HG03064 (cell line): ENCODE data around the gene DESI2.
"Not testable (repeated sequence)": the region's sequence is repeated elsewhere in the genome, so short reads cannot be mapped to it uniquely, and the experiment has no call there.

Experiments used
- ATAC-seq: cut with Tn5 transposase; IDR thresholded peaks from one replicate; pipeline ENCODE4 v1.9.1; 2021; ENCODE audit warnings: low read depth; ENCODE audit not compliant: unreplicated experiment

Gene DESI2

DNA sequence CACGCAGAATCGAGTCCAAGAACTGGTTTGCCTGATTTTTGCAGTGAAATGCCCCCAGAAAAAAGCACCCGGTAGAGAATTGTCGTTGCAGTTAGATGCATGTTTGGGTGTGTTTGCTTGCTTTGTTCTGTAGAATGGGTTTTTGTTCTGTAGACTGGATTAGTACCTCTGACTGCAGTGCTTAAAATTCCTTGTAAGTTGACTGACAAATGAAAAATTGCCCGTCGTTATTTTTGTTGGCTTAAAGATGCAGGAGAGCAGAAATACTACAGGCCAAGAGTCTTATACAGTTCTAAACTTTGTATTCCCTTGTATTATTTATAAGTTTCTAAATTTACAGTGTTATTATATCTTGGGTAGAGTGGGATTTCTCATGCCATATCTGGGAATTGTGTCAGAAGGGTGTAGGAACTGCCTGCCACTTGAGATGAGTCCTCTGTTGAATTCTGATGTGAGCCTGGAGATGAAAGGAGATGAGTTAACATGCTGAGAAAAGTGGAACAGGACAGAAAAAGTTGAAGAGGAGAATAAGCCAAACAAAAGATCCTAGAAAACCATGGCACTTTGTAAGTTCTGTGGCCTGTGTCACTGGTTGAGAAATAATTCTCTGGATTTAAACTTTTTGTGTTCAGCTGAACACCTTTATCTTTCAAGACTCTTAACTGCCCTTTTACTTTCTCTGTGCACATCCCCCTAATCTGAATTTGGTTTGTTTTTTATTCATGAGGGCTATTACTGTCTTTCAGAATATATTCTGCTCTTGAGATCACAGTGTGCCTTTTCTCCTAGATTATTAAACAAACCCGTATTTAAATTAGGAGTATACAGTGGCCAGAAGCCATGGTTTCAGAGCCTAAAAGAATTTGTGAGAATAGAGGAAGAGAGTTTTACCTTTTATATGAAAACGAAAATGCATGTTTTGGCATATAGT, 1.4 kb downstream of the DESI2 start:
- ATAC-seq, result no peak

DNA sequence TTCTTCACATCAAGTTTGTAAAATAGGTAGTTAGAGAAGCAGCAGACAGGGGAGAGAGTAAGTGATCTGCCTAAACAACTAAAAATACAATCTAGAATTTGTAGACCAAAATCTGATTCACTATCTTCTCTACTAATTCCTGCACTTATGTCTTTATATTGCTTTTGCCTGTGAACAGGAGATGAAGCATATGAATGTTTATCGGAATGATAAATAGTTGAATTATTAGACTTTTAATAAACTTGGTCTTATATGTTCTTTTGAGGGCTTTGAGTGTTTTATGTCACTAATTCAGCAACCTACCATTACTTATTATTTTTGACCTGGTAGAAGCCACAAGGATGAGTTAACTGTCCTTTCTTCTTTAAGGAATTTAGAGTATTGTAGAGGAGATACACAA, 2.3 kb downstream of the DESI2 start:
- ATAC-seq, result no peak

DNA sequence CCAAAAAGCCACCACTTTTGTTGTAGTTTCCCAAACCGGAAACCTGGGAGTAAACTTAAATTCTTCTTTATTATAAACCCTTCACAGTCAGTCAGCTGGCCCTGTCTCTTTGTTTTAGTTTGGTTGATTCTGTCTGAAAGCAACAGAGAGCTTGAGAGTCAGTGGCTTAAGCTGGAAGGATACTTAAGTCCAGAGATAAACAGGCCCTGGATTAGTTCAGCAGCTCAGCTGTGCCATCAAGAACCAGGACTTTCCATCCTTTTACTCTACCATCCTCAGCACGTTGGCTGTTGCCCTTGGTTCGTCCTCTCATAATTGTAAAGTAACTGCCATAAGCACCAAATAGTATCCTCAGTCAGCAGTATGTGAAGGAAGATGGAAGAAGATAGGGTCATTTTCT, 4.5 kb downstream of the DESI2 start:
- ATAC-seq, result no peak

DNA sequence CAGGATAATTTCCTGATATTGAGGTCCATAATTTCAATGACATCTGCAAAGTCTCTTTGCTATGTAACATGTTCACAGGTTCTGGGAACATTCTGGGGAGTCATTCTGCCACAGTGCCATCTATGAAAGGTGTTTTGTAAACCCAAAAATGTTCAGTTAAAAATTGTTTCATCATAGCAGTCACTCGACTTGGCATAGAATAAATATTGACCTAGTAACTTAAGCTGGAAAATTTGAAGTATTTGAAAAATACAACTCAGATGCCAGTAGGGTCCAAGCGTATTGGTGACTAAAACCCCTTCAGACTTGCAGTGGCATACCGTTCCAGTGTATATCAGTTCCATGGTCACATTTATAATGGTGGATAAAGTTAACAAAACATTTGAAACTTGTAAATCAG, 6.8 kb downstream of the DESI2 start:
- no peak for ATAC-seq

DNA sequence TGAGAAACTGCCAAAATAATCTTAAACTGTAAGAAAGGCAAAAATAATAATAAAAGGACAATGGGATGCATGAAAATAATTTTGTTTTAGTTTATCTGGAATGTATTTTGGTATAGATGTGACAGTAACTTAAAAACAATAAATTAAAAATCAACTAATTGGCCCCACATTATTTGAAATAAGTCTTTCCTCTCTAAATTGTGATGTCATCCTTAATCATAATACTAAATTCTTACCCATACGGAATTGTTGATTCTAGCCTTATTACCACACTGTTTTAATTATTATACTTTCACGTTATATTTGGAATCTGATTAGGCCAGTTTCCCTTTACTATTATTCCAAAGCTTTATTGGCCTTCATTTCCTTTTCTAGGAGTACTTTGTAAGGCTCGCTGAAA, 7.7 kb downstream of the DESI2 start:
- no peak for ATAC-seq

DNA sequence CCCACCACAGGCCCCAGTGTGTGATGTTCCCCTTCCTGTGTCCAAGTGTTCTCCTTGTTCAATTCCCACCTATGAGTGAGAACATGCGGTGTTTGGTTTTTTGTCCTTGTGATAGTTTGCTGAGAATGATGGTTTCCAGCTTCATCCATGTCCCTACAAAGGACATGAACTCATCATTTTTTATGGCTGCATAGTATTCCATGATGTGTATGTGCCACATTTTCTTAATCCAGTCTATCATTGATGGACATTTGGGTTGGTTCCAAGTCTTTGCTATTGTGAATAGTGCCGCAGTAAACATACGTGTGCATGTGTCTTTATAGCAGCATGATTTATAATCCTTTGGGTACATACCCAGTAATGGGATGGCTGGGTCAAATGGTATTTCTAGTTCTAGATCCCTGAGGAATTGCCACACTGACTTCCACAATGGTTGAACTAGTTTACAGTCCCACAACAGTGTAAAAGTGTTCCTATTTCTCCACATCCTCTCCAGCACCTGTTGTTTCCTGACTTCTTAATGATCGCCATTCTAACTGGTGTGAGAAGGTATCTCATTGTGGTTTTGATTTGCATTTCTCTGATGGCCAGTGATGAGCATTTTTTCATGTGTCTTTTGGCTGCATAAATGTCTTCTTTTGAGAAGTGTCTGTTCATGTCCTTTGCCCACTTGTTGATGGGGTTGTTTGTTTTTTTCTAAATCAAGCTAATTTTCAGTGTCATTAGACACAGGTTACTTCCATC, 8.8 kb downstream of the DESI2 start:
- not testable (repeated sequence) for ATAC-seq

DNA sequence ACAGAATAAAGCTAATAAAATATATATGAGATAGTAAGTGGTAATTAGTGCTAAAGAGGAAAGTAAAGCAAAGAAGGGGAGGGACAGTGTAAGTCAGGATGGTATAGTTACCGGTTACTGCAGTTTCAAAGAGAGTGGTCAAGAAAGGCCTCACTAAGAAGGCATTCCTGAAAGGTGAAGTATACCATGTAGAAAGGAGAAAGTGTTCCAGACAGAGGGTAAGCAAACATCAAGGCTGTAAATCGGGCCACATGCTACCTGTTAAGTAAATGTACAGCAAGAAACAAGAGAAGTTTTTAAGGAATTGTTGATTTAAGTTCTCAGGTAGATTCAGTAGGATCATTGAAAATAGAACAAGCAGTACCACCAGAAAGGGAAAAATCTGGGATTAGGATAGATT, 9.7 kb downstream of the DESI2 start:
- ATAC-seq, result no peak

DNA sequence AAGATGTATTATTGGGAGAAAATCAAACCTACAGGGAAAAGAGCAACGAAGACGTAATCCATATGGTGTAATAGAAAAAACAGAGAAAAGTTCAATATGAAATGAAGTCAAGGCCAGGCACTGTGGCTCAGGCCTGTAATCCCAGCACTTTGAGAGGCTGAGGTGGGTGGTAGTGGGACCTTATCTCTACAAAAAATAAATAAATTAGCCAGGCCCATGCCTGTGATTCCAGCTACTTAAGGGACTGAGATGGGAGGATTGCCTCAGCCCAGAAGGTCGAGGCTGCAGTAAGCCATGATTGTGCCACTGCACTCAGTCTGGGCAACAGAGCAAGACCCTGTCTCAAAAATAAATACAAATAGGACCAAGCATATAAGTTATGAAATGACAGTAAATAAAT, 11.4 kb downstream of the DESI2 start:
- no peak for ATAC-seq

DNA sequence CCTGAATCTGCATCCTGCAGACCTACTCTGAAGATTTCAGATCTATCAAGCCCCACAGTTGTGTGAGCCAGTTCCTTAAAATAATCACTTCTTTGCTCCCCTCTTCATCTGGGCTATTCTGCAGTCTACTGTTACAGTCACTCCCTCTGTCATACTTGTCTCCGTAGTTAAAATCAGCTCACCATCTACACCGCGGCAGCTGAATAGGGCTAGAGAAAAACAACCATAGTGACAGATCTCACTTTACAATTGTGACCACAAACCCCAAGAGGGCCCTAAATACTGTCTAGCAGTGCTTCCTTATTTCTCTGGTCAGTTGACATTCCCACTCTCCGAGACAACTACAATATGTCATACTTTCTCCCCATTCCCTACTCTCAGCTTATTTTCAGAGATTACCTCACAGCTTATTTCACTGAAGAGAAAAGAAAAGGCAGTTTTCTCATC, 12.9 kb downstream of the DESI2 start:
- ATAC-seq, result no peak

DNA sequence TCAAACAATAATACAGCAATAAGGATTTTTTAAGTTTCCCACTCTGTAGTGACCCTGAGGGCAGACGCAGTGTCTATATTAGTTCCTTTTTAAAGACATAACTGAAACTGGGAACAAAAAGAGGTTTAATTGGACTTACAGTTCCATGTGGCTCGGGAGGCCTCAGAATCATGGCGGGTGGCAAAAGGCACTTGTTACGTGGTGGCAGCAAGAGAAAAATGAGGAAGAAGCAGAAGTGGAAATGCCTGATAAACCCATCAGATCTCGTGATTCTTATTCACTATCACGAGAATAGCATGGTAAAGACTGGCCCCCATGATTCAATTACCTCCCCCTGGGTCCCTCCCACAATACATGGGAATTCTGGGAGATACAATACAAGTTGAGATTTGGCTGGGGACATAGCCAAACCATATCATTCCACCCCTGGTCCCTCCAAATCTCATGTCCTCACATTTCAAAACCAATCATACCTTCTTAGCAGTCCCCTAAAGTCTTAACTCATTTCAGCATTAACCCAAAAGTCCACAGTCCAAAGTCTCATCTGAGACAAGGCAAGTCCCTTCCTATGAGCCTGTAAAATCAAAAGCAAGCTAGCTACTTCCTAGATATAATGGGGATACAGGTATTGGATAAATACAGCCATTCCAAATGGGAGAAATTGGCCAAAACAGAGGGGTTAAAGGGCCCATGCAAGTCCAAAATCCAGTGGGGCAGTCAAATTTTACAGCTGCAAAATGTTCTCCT, 13.9 kb downstream of the DESI2 start:
- ATAC-seq, result not testable (repeated sequence)

DNA sequence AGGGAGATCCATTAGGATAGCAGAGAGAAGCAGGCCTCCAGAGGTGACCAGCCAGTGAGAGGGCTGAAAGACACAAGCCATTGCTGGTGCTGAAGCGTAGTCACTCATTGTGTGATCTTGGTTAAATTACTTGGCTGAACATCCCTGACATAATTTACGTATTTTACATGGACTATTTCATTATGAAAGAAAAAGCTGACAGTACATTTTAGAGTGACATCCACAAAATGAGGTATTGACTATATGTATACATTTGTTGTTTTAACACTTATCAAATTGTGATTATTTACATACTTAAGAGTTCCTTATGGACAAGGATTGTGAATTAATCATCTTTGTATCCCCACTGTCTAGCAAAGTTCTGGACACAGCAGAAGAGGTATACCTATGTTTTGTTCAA, 14.9 kb downstream of the DESI2 start:
- no peak for ATAC-seq

DNA sequence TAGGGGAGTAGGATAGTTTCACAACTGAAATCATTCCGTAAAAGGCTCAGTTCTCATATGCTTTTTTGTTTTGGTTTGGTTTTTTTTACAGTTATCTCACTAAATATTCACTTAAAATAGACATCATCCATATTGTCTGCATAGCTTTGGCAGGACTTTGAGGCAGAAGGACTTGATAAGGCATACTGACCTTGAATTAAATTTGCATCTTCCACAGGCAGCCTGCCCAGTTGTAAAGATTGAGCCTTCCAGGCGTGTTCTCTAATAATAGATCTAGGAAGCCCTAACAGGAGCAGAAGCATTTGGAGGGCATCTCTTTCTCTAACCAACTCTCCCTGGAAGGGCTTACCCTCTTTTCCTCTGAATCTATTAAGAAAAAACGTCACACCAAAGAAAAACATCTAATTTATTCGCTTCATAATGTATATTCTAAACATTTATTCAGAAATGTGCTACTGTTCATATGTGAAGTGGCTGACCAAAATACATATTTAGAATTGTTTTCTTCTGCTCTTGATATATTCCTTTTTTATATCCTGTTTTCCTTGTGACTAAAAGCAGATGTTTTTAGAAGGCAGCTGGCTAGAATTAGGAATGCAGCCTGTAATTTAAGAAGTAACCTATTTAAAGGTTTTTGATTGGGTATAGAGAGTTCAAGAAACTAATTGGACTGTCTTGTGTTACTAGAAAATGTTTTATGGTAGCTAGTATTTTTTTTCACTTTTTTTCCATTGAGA, 20.2 kb downstream of the DESI2 start:
- no peak for ATAC-seq

DNA sequence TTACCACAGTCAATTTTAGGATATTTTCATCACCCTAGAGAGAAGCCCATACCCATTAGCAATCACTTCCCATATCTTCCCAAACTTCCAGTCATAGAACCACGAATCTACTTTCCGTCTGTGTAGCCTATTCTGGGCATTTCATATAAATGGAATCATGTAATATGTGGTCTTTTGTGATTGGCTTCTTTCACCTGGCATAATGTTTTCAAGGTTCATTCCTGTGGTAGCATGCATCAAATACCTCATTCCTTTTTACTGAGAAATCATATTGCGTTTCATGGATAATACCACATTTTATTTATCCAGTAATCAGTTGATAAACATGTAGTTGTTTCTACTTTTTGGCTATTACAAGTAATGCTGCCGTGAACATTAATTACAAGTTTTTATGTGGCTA, 21.5 kb downstream of the DESI2 start:
- no peak for ATAC-seq

DNA sequence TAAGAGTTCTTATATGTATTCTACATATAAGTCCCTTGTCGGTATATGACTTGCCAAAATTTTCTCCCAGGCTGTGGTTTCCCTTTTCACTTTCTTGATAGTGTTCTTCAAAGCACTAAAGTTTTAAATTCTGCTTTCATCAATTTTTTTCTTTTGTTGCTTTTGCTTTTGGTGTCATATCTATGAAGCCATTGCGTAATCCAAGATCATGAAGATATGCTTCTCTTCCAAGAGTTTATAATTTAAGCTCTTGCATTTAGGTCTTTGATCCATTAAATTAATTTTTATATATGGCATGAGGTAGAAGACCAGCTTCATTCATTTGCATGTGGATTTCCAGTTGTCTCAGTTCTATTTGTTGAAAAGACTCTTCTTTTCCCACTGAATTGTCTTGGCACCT, 22.2 kb downstream of the DESI2 start:
- no peak for ATAC-seq

DNA sequence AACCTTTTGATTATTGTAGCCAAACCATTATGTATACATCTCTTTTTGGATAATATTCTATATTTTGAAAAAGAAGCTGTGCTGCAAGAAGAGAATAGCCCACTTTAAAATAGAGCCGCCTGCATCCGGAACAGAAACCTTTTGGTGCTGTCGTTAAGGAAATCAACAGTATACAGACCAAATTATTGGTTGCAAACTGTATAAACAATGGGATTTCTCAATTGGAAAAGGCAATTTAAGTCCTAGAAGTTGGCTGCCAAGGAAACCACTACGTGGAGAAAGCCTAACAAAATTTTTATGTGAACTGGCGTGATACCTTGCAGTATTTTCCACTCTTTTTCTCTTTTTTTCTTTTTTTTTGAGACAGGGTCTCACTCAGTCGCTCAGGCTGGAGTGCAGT, 25.8 kb downstream of the DESI2 start:
- no peak for ATAC-seq

DNA sequence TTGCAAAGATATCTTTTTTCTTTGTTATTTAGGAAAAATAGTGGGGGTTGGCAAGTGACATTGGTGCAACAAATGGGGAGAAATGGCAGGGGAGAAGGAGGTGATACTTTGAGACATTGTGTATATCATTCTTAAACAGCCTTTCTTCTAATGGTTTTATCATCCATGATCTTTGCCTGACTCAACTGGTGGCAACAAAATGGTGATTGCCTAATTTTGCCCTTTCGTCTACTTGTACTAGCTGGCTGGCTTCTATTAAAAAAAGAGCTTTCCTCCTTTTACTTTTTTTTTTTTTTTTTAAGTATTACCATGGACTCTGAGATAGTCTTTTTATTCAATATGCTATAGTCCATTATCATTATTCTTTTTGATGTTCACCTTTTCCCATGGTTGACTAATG, 27.7 kb downstream of the DESI2 start:
- ATAC-seq, result no peak

DNA sequence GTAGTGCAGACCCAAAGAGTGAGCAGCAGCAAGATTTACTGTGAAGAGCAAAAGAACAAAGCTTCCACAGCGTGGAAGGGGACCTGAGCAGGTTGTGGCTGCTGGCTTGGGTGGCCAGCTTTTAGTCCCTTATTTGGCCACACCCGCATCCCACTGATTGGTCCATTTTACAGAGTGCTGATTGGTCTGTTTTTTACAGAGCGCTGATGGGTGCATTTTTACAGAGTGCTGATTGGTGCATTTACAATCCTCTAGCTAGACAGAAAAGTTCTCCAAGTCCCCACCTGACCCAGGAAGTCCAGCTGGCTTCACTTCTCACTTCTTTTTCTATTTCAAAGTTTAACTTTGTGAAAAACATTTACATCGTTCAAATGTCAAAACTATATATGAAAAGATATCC, 29.2 kb downstream of the DESI2 start:
- not testable (repeated sequence) for ATAC-seq

DNA sequence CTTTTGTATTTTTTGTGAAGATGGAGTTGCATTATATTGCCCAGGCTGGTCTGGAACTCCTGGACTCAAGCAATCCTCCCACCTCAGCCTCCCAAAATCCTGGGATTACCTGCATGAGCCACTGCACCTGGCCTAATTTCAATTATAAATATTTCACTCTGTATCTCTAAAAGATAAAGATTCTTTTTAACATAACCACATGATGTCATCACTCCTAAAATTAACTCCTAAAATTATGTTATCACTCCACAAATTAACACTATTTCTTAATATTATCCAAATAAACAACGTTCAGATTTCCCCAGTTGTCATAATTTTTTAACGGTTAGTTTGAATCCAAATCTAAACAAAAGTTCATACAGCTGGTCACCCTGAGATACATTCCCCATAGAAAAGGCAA, 43.0 kb downstream of the DESI2 start:
- no peak for ATAC-seq

DNA sequence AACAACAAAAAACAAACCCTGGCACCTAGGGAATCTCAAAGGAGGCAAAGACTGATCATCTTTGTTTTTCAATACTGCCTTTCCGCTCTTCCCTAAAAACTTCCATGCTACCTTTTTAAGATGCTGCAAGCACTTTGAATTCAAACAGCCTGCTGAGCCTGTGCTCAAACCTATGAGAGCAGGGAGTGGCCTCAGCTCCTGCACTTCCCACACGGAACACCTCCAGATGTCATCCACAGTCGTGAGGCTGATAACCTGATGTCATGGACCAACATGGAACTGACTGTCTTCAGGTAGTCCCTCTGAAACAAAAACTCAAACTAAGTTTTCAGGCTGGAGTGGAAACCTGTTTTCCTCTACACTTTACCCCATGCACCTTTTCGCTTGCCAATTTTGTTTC, 46.8 kb downstream of the DESI2 start:
- ATAC-seq, result no peak

DNA sequence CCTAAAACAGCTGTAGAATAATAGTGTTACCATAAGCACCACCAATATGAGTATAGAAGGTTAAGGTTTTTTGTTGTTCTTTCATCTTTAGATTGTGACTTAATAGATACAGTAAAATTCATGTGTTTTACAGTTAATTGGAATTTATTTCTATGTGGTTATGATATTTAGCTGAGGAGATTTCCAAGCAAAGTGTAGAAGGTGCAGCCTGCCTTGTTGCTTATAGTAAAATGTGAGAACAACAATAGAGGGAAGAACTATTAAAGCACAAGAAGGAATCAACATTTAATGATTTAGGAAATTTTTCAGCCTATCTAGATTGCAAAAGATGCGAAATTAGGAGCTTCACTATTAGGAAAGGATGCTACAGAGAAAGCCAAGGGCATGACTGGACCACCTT, 47.9 kb downstream of the DESI2 start:
- ATAC-seq, result no peak
